Measurements from ENCODE around the gene SLC39A9. TPM values are rescaled to one million over a fixed set of nuclear protein-coding genes. Genes with fewer than 3 reads are reported as not detected.

SLC39A9 gene
- polyA plus RNA-seq, 1 experiment = 70.3 TPM

DNA sequence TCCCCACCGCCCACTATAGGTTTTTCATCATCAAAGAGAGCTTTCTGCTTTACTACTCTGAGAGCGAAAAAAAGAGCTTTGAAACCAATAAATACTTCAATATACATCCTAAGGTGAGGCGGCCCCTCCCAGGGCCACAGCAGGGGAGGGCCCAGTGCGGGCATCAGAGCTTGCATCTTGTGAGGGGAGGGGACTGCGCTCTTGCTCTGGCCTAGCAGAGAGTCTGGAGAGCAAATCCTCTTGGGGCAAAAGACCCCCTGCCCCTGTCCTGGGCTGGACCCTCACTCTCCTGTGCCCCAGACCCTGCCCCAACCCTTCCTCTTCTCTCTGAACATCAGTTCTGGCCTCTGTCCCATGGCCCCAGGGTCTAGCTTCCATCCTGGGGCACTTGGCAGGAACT, 101.6 kb downstream of the SLC39A9 start:
- TF ChIP-seq, protein P1, sequence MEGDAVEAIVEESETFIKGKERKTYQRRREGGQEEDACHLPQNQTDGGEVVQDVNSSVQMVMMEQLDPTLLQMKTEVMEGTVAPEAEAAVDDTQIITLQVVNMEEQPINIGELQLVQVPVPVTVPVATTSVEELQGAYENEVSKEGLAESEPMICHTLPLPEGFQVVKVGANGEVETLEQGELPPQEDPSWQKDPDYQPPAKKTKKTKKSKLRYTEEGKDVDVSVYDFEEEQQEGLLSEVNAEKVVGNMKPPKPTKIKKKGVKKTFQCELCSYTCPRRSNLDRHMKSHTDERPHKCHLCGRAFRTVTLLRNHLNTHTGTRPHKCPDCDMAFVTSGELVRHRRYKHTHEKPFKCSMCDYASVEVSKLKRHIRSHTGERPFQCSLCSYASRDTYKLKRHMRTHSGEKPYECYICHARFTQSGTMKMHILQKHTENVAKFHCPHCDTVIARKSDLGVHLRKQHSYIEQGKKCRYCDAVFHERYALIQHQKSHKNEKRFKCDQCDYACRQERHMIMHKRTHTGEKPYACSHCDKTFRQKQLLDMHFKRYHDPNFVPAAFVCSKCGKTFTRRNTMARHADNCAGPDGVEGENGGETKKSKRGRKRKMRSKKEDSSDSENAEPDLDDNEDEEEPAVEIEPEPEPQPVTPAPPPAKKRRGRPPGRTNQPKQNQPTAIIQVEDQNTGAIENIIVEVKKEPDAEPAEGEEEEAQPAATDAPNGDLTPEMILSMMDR (IDR thresholded peaks at IDR 0.05; ENCODE audit: insufficient read depth, low read depth, low read length) = no peak
- no peak for DNase-seq (ENCODE audit: low read depth)
- Histone ChIP-seq H3K4me3 (ENCODE audit: low read depth, low read length) (no peak overlapping the region), H3K27me3 (ENCODE audit: control insufficient read depth, insufficient read depth, low read length) (peaks cover 5% of the 10 kb centered on the region), H3K36me3 (ENCODE audit: control insufficient read depth, insufficient read depth, low read length) (no peaks in the 10 kb centered on the region)
- ChIA-PET POLR2A (no interaction called here), CTCF (no interaction called here)

DNA sequence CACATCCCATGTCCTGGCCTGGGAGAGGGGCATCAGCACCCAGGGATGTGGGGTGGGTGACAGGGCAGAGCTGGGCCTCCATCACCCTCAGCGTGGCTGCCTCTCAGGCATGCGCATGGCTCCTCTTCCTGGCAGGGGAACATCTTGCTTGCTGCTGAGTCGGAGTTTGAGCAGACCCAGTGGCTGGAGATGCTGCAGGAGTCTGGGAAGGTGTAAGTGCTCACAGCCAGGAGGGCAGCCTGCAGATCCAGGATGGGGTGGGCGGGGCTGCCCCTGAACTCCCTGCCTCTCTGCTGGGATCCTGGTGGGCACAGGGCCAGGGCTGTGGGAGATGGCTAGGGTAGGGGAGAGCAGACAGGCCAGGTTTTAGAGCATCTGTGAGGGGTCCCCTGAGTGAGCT, 102.2 kb downstream of the SLC39A9 start:
- Histone ChIP-seq H3K27me3 (ENCODE audit: control insufficient read depth, insufficient read depth, low read length) (peaks cover 5% of the 10 kb centered on the region), H3K36me3 (ENCODE audit: control insufficient read depth, insufficient read depth, low read length) (no peaks in the 10 kb centered on the region), H3K4me3 (ENCODE audit: low read depth, low read length) (no peak overlapping the region)
- no peak for DNase-seq (ENCODE audit: low read depth)
- CTCF ChIA-PET = no interaction called here
- POLR2A ChIA-PET = no interaction called here
- TF ChIP-seq, protein P1 (IDR thresholded peaks at IDR 0.05; ENCODE audit: insufficient read depth, low read depth, low read length) = no peak

DNA sequence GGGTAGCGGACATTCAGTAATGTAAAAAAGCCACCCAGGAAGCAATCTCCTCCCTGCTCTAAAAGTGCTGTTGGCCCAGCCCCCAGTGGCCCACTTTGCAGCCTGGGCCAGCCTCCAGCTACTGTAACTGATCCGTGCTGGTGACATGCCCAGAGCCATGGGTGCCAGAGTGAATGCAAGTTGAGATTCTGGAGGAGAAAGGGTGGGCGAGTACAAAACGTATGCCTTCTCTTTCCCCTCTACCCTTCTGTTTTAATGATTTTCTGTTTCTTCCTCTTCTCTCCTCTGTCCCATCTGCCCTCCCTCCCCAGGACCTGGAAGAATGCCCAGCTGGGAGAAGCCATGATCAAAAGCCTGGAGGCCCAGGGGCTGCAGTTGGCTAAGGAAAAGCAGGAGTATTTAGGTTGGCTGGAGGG, 102.9 kb downstream of the SLC39A9 start:
- POLR2A ChIA-PET = no interaction called here
- no peak overlapping the region for H3K4me3 ChIP-seq (ENCODE audit: low read depth, low read length)
- peaks cover 5% of the 10 kb centered on the region for H3K27me3 ChIP-seq (ENCODE audit: control insufficient read depth, insufficient read depth, low read length)
- no peaks in the 10 kb centered on the region for H3K36me3 ChIP-seq (ENCODE audit: control insufficient read depth, insufficient read depth, low read length)
- CTCF ChIA-PET = no interaction called here
- TF ChIP-seq, protein P1 (IDR thresholded peaks at IDR 0.05; ENCODE audit: insufficient read depth, low read depth, low read length) = no peak
- no peak for DNase-seq (ENCODE audit: low read depth)

DNA sequence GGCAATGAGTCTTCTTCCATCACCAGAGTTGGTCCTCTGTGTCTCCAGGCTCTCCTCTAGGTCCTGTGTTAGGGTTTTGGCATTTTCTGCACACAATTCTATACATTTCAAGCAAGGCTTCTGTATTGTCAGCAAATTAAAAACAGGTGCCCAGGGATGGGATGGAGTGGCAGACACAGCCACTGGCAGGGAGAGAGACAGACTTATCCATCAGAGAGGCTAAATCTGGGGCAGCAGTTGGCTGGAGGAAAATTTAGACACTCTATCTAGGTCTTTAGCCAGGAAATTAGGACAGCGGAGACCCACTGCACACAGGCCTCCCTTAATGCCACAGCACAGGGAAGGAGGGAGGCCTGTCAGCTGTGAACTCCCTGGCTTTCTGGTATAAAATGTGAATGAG, 106.3 kb downstream of the SLC39A9 start:
- DNase-seq (ENCODE audit: low read depth) = no peak
- CTCF ChIA-PET = interaction anchor here (0.7 to 2.2 kb wide), 3 partner anchors 11 to 31 kb away, joined by 3 to 5 read pairs (median 5); no protein-coding TSS in a partner anchor
- POLR2A ChIA-PET = no interaction called here
- H3K27me3 ChIP-seq (ENCODE audit: control insufficient read depth, insufficient read depth, low read length) = peaks cover 3% of the 10 kb centered on the region; the same call in 1 of the 2 replicates
- H3K36me3 ChIP-seq (ENCODE audit: control insufficient read depth, insufficient read depth, low read length) = no peaks in the 10 kb centered on the region
- TF ChIP-seq, protein P1 (IDR thresholded peaks at IDR 0.05; ENCODE audit: insufficient read depth, low read depth, low read length) = no peak
- H3K4me3 ChIP-seq (ENCODE audit: low read depth, low read length) = no peak overlapping the region

DNA sequence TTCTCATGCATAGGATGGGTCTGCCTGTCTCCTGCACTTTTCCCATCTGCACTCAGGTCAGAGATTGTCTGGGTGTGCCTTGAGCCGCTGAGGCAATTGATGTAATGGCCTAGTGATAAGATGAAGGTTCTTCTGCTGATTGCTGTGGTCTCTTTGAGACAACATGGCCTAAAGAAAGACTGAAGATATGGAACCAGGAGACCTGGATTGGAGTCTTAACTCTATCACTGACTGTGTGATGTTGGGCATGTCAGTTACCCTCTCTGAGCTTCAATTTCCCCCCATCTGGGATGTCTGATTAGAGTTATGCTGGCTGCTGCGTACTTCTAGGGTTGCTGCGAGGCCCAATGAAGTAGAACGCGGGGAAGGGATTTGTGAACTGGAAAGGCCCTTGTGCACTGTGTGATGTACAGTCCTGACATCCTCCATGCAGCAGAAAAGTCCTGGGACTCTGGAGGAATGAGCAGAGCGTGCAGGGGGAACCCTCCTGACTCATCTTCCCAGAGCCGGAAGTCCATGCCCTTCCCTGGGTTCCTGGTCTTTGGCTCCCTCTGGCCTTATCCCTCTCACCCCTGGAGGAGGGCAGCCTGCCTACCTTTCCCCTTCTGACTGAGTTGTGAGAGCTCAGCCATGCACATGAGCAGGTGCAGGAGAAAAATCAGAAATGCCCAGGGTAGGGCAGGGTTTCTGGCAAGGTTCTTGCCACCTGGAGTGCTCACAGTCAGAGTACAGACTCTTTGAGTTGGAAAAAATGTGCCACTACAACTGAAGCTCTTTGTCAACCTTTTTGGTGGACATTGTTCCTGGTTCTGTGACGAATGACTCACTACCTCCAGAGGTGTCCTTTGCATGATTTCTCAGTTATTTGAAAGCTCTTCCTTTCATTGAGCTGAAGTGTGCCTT, 107.1 kb downstream of the SLC39A9 start:
- TF ChIP-seq, protein P1 (IDR thresholded peaks at IDR 0.05; ENCODE audit: insufficient read depth, low read depth, low read length) = no peak
- CTCF ChIA-PET = interaction anchor here (1.3 to 2.2 kb wide), 3 partner anchors 11 to 30 kb away, joined by 4 to 5 read pairs (median 5); no protein-coding TSS in a partner anchor

More for the DNA sequence above, 107.1 kb downstream of the SLC39A9 start:
- POLR2A ChIA-PET = no interaction called here
- peaks cover 2% of the 10 kb centered on the region; the same call in 1 of the 2 replicates for H3K27me3 ChIP-seq (ENCODE audit: control insufficient read depth, insufficient read depth, low read length)
- H3K4me3 ChIP-seq (ENCODE audit: low read depth, low read length) = no peak overlapping the region
- H3K36me3 ChIP-seq (ENCODE audit: control insufficient read depth, insufficient read depth, low read length) = no peaks in the 10 kb centered on the region
- DNase-seq (ENCODE audit: low read depth) = no peak

All from BJ (cell line).